Stomach (tissue), 9 donors: ENCODE data around the gene INPP5K. TPM values are rescaled to one million over a fixed set of nuclear protein-coding genes. Genes with fewer than 3 reads are reported as not detected.

ENCODE experiments used
- DNase-seq, 2 donors: peaks; one replicate each; pipeline versions ENCODE4 v3.0.0 to v3.0.0-alpha.2; 2013 to 2019
- H3K27ac ChIP-seq, 5 donors: fragments of 200-600 bp in 4 of 5; sonication (generic) in 4 of 5; one replicate each; pipeline ENCODE4 v1.5.1; 2013 to 2019; ENCODE audit warnings: mild to moderate bottlenecking in 1 of 5, moderate library complexity in 1 of 5
- H3K27me3 ChIP-seq, 3 donors: fragments of 200-600 bp; sonication (generic); one replicate each; pipeline ENCODE4 v1.5.1; 2017 to 2019; ENCODE audit warnings: mixed run types in 1 of 3
- H3K36me3 ChIP-seq, 4 donors: fragments of 200-600 bp; sonication (generic); 1 replicate in 3 of 4; 2 replicates in 1 of 4; pipeline ENCODE4 v1.5.1; 2016 to 2019
- H3K4me1 ChIP-seq, 4 donors: fragments of 200-600 bp; sonication (generic); one replicate each; pipeline ENCODE4 v1.5.1; 2016 to 2019
- H3K4me3 ChIP-seq, 4 donors: fragments of 200-600 bp; sonication (generic) in 3 of 4; one replicate each; pipeline ENCODE4 v1.5.1; 2016 to 2019; ENCODE audit warnings: mild to moderate bottlenecking in 1 of 4
- H3K9me3 ChIP-seq, 4 donors: fragments of 200-600 bp; sonication (generic); one replicate each; pipeline ENCODE4 v1.5.1; 2016 to 2019
- CTCF ChIP-seq, 7 experiments: fragments of 450-650 bp in 4 of 7; fragments of 200-600 bp in 3 of 7; sonication (generic) in 3 of 7; IDR thresholded peaks; one replicate each; pipeline ENCODE4 v1.5.1; 2016 to 2019; ENCODE audit warnings: antibody characterized with exemption in 7 of 7, control low read depth in 2 of 7, mild to moderate bottlenecking in 1 of 7
- EP300 ChIP-seq: sonication (generic); formaldehyde crosslinking; IDR thresholded peaks from one replicate; pipeline ENCODE4 v1.6.1; 2017; ENCODE audit warnings: antibody characterized with exemption
- POLR2A ChIP-seq, 4 donors: fragments of 450-650 bp; IDR thresholded peaks; one replicate each; pipeline ENCODE4 v1.6.1; 2016; ENCODE audit warnings: antibody characterized with exemption in 4 of 4, control low read depth in 2 of 4, mild to moderate bottlenecking in 1 of 4, moderate library complexity in 1 of 4
- POLR2AphosphoS5 ChIP-seq, 3 donors: sonication (generic); formaldehyde crosslinking; IDR thresholded peaks; one replicate each; pipeline ENCODE4 v1.6.1; 2016; ENCODE audit warnings: antibody characterized with exemption in 3 of 3
- WGBS, 5 donors: extraction: QIAGEN DNeasy Blood & Tissue Kit in 3 of 5; methylation state at CpG; one replicate each; pipeline versions ENCODE4 v1.1.5 to v1.1.7; 2013 to 2018; 5-methylcytosine and 5-hydroxymethylcytosine counted together
- intact Hi-C: fragments of 100-400 bp; cut with DNase I; formaldehyde crosslinking; loops from one replicate; pipeline ENCODE4 v1.15.1; 2023; ENCODE audit warnings: low total_unique reads
- polyA plus RNA-seq, 3 donors: library from polyadenylated mRNA; stranded (reverse); fragments of 200-250 nt; gene quantifications; one replicate each; pipeline ENCODE4 v1.2.3, GENCODE V29; 2013
- total RNA-seq, 5 donors: library from RNA; depleted of rRNA; stranded (reverse); fragments of >200 nt; gene quantifications; one replicate each; pipeline versions ENCODE4 v1.1.0 to v1.2.3, GENCODE V29; 2014 to 2016
- donor health status: healthy with polysubstance abuse.
- donor health status: Bipolar disorder and iron deficiency.
- donor health status: healthy.

INPP5K gene
- total and polyA plus RNA-seq, 8 donors, result 22.9 to 97.6 (median 47.6) TPM

GRCh38 chr17:1464186-1464585 lies 52.2 kb downstream of the INPP5K start:
- no peak overlapping the region for H3K27ac ChIP-seq
- H3K9me3 ChIP-seq, result no peaks in the 10 kb centered on the region
- TF ChIP-seq EP300 (no peak), POLR2A (IDR thresholded peaks at IDR 0.05) (no peak), POLR2AphosphoS5 (IDR thresholded peaks at IDR 0.05) (no peak), CTCF (IDR thresholded peaks at IDR 0.05) (no peak)
- no peak for DNase-seq
- intact Hi-C loops, result no loop called here
- peaks cover 33 to 60% (median 53%) of the 10 kb centered on the region in 4 donors for H3K36me3 ChIP-seq
- H3K4me1 ChIP-seq, result peaks cover 16 to 50% (median 32%) of the 10 kb centered on the region in 4 donors
- 81 to 90% (median 85%) methylated on average over 8 of the region's 8 CpGs for WGBS, 5 donors
- no peaks in the 10 kb centered on the region for H3K27me3 ChIP-seq
- H3K4me3 ChIP-seq, result no peak overlapping the region

- Histone ChIP-seq H3K36me3 (peaks cover 19 to 43% (median 35%) of the 10 kb centered on the region in 4 donors), H3K9me3 (no peaks in the 10 kb centered on the region), H3K4me3 (no peak overlapping the region), H3K27me3 (no peaks in the 10 kb centered on the region), H3K4me1 (peaks cover 16 to 45% (median 29%) of the 10 kb centered on the region in 4 donors), H3K27ac (peak overlapping the region in 3 of 5 donors; percentile 15 to 39 (median 24))
- intact Hi-C loops, result no loop called here
- WGBS, 5 donors, result 62 to 66% (median 64%) methylated on average over 31 to 33 of the region's 33 CpGs
- no peak for TF ChIP-seq EP300
- no peak for TF ChIP-seq POLR2A (IDR thresholded peaks at IDR 0.05)
- TF ChIP-seq CTCF (IDR thresholded peaks at IDR 0.05), result no peak
- no peak for TF ChIP-seq POLR2AphosphoS5 (IDR thresholded peaks at IDR 0.05)
- peak in 1 of 2 donors; percentile 34 for DNase-seq
Measured at GRCh38 chr17:1462164-1463112, 54.0 kb downstream of the INPP5K start.

DNA sequence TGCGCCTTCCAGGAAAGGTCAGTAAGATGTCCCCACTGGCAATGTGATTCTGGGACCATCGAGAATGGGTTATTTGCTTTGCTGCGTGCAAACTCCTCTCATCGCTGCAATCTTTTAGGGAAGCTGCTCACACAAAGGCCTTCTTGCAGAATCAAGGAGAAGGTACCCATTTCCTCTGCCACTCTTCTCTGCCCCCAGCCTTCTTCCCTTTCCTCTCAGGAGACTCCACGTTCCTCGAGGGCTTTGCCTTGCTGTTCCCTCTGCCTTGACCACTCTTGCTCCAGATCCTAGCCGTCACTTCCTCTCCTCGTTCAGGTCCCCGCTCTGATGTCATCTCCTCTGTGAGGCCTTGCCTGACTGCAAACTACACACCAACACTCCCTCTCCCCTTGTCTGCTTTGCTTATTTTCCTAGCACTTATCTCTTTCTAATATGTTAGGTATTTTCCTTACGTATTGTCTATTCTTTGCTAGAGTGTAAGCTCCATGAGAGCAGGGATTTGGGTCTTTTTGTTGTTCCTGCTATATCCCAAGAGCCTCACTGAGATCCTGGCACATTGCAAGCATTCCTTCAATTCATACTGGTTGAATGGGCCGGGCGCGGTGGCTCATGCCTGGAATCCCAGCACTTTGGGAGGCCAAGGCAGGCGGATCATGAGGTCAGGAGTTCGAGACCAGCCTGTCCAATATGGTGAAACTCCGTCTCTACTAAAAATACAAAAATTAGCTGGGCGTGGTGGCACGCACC lies 55.0 kb downstream of the INPP5K start:
- H3K27me3 ChIP-seq, result no peaks in the 10 kb centered on the region
- H3K4me3 ChIP-seq, result no peak overlapping the region
- H3K9me3 ChIP-seq, result no peaks in the 10 kb centered on the region
- intact Hi-C loops, result no loop called here
- WGBS, 5 donors, result 74 to 87% (median 83%) methylated on average over 17 to 18 of the region's 18 CpGs
- no peak for DNase-seq
- H3K36me3 ChIP-seq, result peaks cover 11 to 32% (median 25%) of the 10 kb centered on the region in 4 donors
- H3K4me1 ChIP-seq, result peaks cover 22 to 53% (median 37%) of the 10 kb centered on the region in 4 donors
- H3K27ac ChIP-seq, result peak overlapping the region in 3 of 5 donors; percentile 75 to 85 (median 78)
- TF ChIP-seq CTCF (IDR thresholded peaks at IDR 0.05) (no peak), EP300 (no peak), POLR2AphosphoS5 (IDR thresholded peaks at IDR 0.05) (no peak), POLR2A (IDR thresholded peaks at IDR 0.05) (no peak)

DNA sequence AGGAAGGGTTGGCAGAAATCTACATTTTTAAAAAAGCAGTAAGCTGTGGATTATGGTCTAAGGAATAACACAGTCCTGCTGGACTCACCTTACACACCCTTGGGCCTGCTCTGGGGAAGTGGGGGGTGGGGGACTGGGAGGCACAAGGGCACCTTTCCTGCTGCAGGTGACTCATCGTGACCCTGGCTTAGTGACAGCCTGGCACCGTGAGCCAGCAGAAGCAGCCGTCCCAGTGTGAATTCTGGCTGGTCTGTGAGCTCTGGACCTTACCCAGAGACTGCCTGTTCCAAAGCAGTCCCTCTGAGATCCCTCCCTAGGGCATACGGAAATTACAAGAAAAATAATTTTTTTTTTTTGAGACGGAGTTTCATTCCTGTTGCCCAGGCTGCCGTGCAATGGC lies 56.2 kb downstream of the INPP5K start:
- intact Hi-C loops, result no loop called here
- Histone ChIP-seq H3K36me3 (peaks cover 3 to 21% (median 13%) of the 10 kb centered on the region in 4 donors), H3K27ac (peak overlapping the region; percentile 65 to 85 (median 75)), H3K4me3 (peak overlapping the region in 1 of 4 donors; percentile 7), H3K4me1 (peaks cover 22 to 53% (median 37%) of the 10 kb centered on the region in 4 donors), H3K9me3 (no peaks in the 10 kb centered on the region), H3K27me3 (no peaks in the 10 kb centered on the region)
- peak; percentile 77 to 94 for DNase-seq
- WGBS, 5 donors, result 14 to 21% (median 16%) methylated on average over 6 of the region's 6 CpGs
- TF ChIP-seq EP300 (no peak), CTCF (IDR thresholded peaks at IDR 0.05) (no peak), POLR2AphosphoS5 (IDR thresholded peaks at IDR 0.05) (peak in 2 of 3 donors; percentile 54 to 83), POLR2A (IDR thresholded peaks at IDR 0.05) (no peak)
